ENCODE data around the gene ZNF609. TPM values are rescaled to one million over a fixed set of nuclear protein-coding genes. Genes with fewer than 3 reads are reported as not detected.

ZNF609 gene
- polyA plus RNA-seq, 3 donors = 1.3 to 13.2 (median 1.7) TPM

GRCh38 chr15:64513823-64514222, 53.4 kb downstream of the ZNF609 start:
- peaks cover 35 to 40% of the 10 kb centered on the region in 2 donors for H3K36me3 Mint-ChIP-seq
- Histone ChIP-seq H3K27me3 (ENCODE audit: control insufficient read depth in 2 of 2, insufficient read depth in 2 of 2, low read length in 2 of 2) (no peaks in the 10 kb centered on the region), H3K4me3 (replicated peaks in 1 of 3; ENCODE audit: low read depth in 2 of 3, low read length in 3 of 3) (no peak overlapping the region), H3K79me2 (ENCODE audit: insufficient read depth, low read length) (peaks cover 93% of the 10 kb centered on the region), H3K27ac (ENCODE audit: low read depth in 1 of 2, low read length in 2 of 2) (no peak overlapping the region), H3K4me1 (ENCODE audit: control insufficient read depth in 1 of 2, insufficient read depth in 2 of 2, low read length in 2 of 2) (no peaks in the 10 kb centered on the region), H4K20me1 (ENCODE audit: insufficient read depth, low read length) (peaks cover 69% of the 10 kb centered on the region), H3K4me2 (replicated peaks; ENCODE audit: extremely low read depth, low read length, poor library complexity, severe bottlenecking) (no peak overlapping the region), H2AFZ (ENCODE audit: insufficient read depth, low read depth, low read length, poor library complexity, severe bottlenecking) (no peak overlapping the region), H3K9me3 (replicated peaks in 1 of 2; ENCODE audit: control insufficient read depth in 1 of 2, insufficient read depth in 1 of 2, low read length in 2 of 2) (no peaks in the 10 kb centered on the region), H3K36me3 (replicated peaks in 1 of 2; ENCODE audit: control insufficient read depth in 1 of 2, insufficient read depth in 2 of 2, low read length in 2 of 2) (peaks cover 11 to 56% of the 10 kb centered on the region in 2 donors), H3K9ac (ENCODE audit: insufficient read depth, low read length, poor library complexity, severe bottlenecking) (no peak overlapping the region)
- whole genome bisulfite sequencing (ENCODE audit: insufficient coverage) = 80% methylated on average over 3 of the region's 3 CpGs
- H3K4me3 Mint-ChIP-seq = no peak overlapping the region
- no peak for DNase-seq
- H3K27ac Mint-ChIP-seq = peak overlapping the region in 2 of 7 donors; percentile 50 to 69
- no peak for TF ChIP-seq CTCF (IDR thresholded peaks at IDR 0.05)
- intact Hi-C loops (cut with micrococcal nuclease) = no loop called here
- no peaks in the 10 kb centered on the region for H3K9me3 Mint-ChIP-seq
- peaks cover 5% of the 10 kb centered on the region for H3K4me1 Mint-ChIP-seq
- no peaks in the 10 kb centered on the region for H3K27me3 Mint-ChIP-seq (ENCODE audit: low read depth in 3 of 3)

- Mint-ChIP-seq H3K4me1 (peaks cover 5% of the 10 kb centered on the region), H3K27me3 (ENCODE audit: low read depth in 3 of 3) (no peaks in the 10 kb centered on the region), H3K36me3 (peaks cover 26 to 41% of the 10 kb centered on the region in 2 donors), H3K27ac (no peak overlapping the region), H3K4me3 (no peak overlapping the region), H3K9me3 (no peaks in the 10 kb centered on the region)
- H3K4me2 ChIP-seq (replicated peaks; ENCODE audit: extremely low read depth, low read length, poor library complexity, severe bottlenecking) = no peak overlapping the region
- H3K9me3 ChIP-seq (replicated peaks in 1 of 2; ENCODE audit: control insufficient read depth in 1 of 2, insufficient read depth in 1 of 2, low read length in 2 of 2) = no peaks in the 10 kb centered on the region
- DNase-seq = no peak
- whole genome bisulfite sequencing (ENCODE audit: insufficient coverage) = 100% methylated on average over 2 of the region's 2 CpGs
- no peak for TF ChIP-seq CTCF (IDR thresholded peaks at IDR 0.05)
- H3K79me2 ChIP-seq (ENCODE audit: insufficient read depth, low read length) = peaks cover 87% of the 10 kb centered on the region
- H3K27ac ChIP-seq (ENCODE audit: low read depth in 1 of 2, low read length in 2 of 2) = no peak overlapping the region
- no peak overlapping the region for H2AFZ ChIP-seq (ENCODE audit: insufficient read depth, low read depth, low read length, poor library complexity, severe bottlenecking)
- no peaks in the 10 kb centered on the region for H3K27me3 ChIP-seq (ENCODE audit: control insufficient read depth in 2 of 2, insufficient read depth in 2 of 2, low read length in 2 of 2)
- H3K36me3 ChIP-seq (replicated peaks in 1 of 2; ENCODE audit: control insufficient read depth in 1 of 2, insufficient read depth in 2 of 2, low read length in 2 of 2) = peaks cover 8 to 49% of the 10 kb centered on the region in 2 donors
- no peaks in the 10 kb centered on the region for H3K4me1 ChIP-seq (ENCODE audit: control insufficient read depth in 1 of 2, insufficient read depth in 2 of 2, low read length in 2 of 2)
- H3K4me3 ChIP-seq (replicated peaks in 1 of 3; ENCODE audit: low read depth in 2 of 3, low read length in 3 of 3) = no peak overlapping the region
- intact Hi-C loops (cut with micrococcal nuclease) = no loop called here
- peaks cover 71% of the 10 kb centered on the region for H4K20me1 ChIP-seq (ENCODE audit: insufficient read depth, low read length)
- H3K9ac ChIP-seq (ENCODE audit: insufficient read depth, low read length, poor library complexity, severe bottlenecking) = no peak overlapping the region
Measured at GRCh38 chr15:64515196-64515595, 54.8 kb downstream of the ZNF609 start.

Data from CD14-positive monocyte (primary cell).